SK-N-SH (cell line): ENCODE measurements around the gene IL4R.

Experiments
- EP300 ChIP-seq, 2 experiments: IDR thresholded peaks; 2 replicates each; pipeline versions ENCODE4 v1.4.0 to v1.6.1; 2012; ENCODE audit warnings: borderline replicate concordance in 1 of 2, low read depth in 1 of 2, low read length in 1 of 2
- TF ChIP-seq, protein P1 (sequence below): fragments of 200-600 bp; sonication (generic); IDR thresholded peaks from 2 replicates; pipeline ENCODE4 v1.6.1; 2017; ENCODE audit warnings: antibody characterized with exemption, mild to moderate bottlenecking, moderate library complexity

DNA sequence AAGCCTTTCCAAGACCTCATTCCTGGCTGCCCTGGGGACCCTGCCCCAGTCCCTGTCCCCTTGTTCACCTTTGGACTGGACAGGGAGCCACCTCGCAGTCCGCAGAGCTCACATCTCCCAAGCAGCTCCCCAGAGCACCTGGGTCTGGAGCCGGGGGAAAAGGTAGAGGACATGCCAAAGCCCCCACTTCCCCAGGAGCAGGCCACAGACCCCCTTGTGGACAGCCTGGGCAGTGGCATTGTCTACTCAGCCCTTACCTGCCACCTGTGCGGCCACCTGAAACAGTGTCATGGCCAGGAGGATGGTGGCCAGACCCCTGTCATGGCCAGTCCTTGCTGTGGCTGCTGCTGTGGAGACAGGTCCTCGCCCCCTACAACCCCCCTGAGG lies 49.5 kb downstream of the IL4R start:
- no peak for TF ChIP-seq EP300 (IDR thresholded peaks at IDR 0.05; ENCODE audit: borderline replicate concordance in 1 of 2, low read depth in 1 of 2, low read length in 1 of 2)
- TF ChIP-seq, protein P1, sequence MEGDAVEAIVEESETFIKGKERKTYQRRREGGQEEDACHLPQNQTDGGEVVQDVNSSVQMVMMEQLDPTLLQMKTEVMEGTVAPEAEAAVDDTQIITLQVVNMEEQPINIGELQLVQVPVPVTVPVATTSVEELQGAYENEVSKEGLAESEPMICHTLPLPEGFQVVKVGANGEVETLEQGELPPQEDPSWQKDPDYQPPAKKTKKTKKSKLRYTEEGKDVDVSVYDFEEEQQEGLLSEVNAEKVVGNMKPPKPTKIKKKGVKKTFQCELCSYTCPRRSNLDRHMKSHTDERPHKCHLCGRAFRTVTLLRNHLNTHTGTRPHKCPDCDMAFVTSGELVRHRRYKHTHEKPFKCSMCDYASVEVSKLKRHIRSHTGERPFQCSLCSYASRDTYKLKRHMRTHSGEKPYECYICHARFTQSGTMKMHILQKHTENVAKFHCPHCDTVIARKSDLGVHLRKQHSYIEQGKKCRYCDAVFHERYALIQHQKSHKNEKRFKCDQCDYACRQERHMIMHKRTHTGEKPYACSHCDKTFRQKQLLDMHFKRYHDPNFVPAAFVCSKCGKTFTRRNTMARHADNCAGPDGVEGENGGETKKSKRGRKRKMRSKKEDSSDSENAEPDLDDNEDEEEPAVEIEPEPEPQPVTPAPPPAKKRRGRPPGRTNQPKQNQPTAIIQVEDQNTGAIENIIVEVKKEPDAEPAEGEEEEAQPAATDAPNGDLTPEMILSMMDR = no peak
